NCI-H2171 (cell line): Measurements from ENCODE around the gene SNRPF.
A peak's percentile ranks its signal among the peaks of the same experiment; 100 is the strongest.

Experiments
- DNase-seq: peaks from one replicate; lab custom pipeline; 2025; lab: John Stamatoyannopoulos, UW

SNRPF gene

DNA sequence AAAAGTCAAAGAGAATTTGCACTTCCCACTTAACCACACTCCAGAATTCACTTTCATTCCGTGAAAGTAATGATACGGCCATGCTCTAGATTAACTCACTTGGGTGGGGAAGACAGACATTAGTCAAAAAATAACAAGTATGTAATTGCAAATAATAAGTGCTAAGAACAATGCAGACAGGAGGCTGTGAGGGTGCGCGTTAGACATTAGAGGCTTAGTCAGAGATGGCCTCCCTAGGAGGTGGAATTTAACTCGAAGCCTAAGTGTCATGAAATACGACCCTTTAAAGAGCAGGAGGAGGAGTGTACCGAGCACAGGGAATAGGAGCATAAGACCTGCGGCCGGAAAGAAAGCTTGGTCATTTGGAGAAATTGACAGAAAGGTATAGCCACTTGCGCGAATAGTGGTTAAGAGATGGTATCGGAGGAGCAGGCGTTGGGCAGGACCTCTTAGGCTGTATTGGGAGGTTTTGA is 628 bp downstream of the SNRPF start:
- DNase-seq, result peak; percentile 5

DNA sequence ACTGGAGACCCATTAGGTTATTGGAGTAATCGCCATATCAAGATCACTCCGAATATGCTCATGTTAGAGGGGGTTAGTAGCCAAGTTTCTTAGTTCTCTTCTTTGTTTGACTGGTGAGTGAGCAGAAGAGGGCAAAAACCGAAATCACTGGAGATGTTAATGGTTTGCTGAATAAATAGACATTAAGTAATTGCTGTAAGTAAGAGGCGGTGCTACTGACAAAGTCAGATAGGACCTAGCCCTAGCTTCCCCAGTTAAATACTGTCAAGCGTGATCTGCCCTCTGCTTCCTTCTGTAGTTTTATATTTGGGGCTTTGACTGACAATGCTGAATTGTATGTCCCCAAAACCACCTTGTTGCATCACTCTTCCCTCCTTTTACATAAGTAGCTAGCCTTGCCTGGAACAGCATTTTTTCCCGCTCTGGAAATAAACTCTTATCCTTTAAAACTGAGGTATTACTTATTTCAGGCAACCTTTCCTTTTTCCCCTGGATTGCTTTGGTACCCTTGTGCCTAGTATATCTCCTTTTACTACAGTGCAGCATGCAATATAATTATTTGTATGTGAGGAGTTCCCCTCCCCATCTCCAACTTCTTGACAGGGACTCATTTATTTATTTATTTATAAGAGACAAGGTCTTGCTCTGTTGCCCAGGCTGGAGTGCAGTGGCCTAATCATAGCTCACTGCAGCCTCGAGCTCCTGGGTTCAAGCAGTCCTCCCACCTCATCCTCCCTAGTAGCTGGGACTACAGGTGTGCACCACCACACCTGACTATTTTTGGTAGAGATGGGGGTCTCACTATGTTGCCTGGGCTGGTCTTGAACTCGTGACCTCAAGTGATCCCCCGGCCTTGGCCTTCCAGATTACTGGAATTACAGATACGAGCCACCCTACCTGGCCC is 1.4 kb downstream of the SNRPF start:
- DNase-seq, result no peak

DNA sequence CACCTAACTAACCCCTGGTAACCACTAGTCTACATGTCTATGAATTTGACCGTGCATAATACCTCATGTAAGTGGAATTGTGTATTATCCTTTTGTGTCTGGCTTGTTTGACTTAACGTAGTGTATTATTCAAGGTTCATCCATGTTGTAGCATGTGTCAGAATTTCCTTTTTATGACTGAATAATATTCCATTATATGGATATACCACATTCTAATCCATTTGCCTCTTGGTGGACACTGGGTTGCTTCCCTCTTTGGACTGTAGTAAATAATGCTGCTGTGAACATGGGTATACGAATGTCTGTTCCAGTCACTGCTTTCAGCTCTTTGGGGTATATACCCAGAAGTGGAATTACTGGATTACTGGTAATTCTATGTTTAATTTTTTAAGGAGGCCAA is 3.3 kb downstream of the SNRPF start:
- no peak for DNase-seq

DNA sequence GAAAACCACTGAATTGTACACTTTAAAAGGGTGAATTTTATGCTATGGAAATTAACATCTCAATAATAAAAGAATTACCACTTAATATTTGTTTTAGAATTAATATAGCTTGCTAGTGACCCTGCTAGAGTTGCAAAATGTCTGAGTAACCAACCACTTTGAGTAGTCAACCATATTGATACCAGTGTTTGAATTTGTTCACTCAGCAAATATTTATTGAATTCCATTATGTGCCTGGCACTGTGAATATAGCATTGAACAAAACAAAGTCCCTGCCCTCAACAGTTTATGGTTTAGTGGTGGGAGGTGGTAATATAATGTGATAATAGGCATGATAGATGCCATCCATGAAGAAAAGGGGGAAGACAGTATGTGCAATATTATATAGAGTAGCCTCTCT is 4.6 kb downstream of the SNRPF start:
- DNase-seq, result no peak

DNA sequence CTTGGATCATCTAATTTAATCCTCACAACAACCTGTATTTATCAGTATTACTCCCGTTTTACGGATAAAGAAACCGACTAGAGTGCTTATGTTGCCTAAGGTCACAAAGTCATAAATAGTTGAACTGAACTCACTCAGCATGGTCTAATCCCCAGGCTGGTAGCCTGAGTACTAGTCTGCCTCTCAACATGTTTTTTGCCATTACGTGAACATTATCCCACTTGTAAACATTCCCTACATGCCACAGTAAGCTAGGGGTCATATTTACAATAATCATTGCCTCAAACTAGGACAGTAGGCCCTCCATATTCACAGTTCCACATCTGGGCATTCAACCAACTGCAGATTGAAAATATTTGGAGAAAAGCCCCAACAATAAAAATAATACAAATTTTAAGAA is 12.1 kb downstream of the SNRPF start:
- DNase-seq, result no peak

DNA sequence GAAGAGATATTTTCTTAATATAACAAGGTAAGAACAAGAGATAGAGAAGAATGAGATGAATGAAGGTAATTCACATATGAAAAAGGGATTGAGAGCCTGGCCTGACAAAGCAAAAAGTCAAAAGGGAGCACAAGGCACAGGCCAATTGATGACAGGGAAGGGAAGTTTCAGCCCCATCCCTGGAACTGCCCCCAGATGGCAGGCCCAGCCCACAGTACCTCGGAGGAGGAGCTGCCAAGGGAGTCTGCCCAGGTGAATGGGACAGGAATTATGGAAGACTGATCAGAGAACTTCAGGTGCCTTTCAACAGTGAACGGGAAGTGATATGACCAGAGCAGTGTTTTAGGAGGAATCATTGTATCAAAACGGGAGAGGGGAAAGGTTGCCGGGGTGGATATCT is 15.7 kb downstream of the SNRPF start:
- no peak for DNase-seq

DNA sequence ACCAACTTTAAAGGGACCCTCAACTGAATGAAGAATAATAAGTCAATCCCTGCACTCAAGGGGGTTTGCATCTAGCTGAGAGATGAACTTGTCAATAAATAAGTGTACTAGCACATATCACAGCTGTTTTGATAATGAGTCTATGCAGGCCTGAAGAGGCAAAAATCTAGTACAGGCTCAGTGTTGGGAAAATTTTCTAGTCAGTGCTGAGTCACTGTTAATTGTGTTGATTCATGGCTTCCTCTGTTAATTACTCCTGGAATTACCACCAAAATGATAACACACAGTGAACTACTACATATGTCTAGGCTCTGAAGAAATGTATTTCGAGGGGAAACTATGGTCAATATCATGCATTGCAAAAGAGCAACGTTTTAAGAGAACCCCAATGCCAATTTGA is 18.9 kb downstream of the SNRPF start:
- DNase-seq, result no peak

DNA sequence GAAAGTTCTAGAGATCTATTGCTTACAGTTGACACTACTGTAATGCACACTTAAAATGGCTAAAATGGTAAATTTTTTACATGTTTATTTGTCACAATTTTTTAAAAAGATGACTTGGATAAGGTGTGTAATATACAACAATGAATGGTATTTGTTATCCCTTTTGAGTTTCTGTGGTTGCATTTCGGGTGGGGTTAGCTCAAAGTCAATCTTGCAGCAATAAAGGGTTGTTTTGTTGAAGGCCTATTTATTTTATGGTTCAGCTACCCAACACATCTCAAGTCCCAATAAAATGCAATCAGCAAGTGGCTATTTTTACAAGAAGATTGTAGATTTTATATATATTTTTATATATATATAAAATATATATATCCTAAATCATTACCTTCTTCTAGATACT is 22.1 kb downstream of the SNRPF start:
- no peak for DNase-seq

DNA sequence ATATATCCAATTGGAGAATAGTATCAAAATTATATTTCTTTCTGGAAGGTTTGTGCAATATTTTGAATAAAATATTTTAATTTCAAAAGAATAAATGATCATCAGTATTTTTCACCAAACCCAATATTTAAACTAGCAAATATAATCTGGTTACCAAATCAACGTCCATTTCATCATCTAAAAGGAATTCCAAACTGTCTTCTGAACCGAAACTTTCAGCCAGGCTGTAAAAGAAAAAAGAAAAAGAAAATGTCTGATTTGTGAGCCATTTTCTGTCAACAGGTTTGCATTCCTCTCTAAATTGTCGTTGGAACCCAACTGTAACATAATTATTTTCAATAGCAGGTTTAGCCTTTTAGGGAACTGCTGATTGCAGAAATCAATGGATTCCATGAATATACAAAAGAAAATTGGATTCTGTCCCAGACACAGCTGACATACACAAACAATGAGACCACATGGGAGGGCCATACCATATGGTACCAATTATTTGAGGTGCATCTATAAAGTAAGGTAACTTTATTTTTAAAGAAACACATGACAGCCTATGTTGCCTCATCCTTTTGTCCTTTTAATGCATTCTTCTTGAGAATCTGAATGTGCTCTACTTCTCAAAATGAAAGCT is 22.7 kb downstream of the SNRPF start:
- DNase-seq, result peak; percentile 7

DNA sequence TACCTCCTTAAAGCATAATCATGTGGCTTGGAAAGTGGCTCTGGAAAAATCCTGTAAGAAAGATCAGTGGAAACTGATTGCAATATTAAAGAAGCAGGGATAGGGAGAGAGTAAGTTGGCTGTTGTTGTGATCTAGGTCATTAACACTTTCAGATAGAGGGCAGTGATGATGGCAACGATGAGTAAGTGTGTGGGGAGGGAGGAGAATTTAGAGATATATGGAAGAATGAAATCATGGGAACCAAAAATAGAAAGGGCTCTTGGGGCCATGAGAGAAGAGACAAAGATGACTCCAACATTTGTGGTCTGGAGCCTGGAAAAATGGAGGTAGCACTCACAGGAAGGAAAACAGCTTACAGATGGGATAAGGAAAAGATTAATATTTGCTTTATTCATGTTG is 23.3 kb downstream of the SNRPF start:
- DNase-seq, result no peak

DNA sequence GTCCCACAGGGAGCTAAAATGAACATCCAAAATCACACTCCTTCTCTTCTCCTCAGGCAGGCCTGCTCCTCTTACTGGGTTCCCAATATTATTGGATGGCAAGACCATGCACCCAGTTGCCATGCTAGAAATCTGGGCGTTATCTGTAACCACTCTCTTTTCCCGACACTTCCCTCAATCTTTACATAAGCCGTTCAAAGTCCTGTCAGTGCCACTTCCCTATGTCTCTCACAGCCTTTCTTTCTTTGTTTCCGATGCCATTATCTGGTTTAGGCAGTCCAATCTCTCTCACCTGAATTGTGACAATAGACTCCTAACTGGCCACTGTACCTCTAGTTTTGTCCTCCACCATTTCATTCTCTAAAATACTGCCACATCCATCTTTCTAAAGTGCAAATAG is 24.1 kb downstream of the SNRPF start:
- no peak for DNase-seq

DNA sequence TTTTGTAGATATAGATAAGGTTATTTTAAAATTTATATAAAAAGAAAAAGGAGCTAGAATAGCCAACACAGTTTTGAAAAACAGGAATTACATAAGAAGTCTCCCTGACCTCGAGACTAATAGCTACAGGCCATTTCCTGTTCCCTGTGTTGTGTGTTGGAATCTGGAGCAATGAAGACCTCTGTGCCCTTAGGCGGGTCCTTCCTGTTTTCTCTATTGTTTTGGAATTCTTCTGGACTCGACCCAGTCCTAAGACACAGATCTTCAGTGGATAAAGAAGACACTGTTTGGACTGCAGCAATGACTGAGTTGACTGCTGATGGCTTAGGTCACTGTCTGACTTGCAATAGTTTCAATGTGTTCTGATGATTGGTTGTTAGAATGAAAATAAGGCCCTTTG is 26.2 kb downstream of the SNRPF start:
- DNase-seq, result no peak

DNA sequence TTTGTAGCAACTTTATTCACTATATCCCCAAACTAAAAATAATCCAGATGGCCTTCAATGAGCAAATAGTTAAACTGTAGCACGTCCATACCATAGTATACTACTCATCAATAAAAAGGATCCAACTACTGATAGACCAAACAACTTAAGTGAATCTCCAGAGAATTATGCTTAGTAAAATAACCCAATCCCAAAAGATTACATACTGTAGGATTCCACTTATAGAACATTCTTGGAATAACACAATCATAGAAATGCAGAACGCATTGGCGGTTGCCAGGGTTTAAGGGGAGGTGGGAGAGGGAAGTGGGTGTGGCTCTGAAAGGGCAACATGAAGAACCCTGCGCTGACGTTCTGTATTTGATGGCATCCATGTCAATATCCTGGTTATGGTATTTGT is 28.6 kb downstream of the SNRPF start:
- no peak for DNase-seq

DNA sequence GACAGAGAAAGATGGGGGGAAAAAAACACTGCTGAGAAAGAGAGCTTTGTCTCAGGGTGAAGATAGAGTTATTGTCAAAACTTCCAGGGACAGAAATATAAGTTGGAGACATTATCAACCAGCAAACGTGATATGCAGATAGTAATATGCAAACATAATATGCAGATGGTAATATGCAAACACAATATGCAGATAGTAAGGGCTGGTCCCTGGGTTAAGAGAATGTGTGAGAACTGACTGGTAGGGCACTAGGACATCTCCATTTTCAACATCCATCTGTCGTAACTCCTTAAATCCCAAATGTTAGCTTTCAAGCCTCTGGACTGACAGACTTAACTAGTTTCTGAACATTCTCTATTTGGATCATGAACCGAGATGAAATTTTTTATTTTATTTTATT is 32.2 kb downstream of the SNRPF start:
- DNase-seq, result no peak

DNA sequence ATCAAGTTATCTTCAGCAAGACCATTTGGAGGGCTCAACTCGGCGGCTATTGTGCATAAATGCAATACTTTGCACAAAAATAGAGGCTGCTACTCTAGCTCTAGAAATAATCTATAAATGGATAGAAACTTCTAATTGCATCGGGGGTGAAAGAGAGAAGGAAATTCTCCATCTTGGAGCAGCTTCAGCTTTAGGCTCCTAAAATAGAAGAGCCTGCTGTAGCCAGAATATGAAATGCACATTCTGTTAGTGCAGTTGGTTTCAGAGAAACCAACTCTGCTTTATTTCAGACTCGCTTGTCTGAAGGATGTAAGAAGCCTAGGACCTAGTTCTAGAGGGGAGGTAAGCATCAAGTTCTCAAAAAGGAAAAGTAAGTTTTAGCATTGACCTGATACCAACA is 38.1 kb downstream of the SNRPF start:
- DNase-seq, result no peak

DNA sequence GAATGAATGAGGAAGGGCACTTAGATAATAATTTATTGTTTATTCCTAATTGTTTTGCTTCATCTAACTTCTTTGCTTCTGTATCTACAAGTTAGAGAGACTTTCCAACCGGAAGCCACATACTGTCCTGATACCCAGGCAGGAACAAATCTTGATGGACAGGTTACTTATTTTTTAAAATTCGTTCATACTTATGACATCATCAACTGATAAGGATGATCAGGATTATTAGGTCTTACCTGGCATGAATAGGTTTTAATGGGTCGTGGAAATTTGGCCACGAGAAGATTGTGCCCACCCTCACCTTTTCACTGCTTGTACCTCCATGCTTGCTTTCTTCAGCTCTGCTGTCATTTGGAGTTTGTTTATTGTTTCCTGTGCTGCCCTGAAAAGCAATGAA is 39.3 kb downstream of the SNRPF start:
- DNase-seq, result no peak

DNA sequence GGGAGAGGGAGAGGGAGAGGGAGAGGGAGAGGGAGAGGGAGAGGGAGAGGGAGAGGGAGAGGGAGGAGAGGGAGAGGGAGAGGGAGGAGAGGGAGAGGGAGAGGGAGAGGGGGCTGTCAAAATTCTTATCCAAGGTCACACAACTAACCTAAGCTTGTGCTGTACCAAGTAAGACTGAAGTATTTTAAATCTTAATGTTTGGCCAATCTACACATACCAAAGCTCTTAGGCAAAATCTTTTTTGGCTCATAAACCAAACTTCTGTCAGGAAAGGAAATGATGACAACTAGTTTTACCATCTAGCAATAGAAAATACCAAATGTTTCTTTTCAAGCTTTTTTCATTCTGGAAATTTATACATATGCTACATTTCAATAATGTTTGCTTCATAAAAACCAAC is 49.8 kb downstream of the SNRPF start:
- DNase-seq, result no peak

DNA sequence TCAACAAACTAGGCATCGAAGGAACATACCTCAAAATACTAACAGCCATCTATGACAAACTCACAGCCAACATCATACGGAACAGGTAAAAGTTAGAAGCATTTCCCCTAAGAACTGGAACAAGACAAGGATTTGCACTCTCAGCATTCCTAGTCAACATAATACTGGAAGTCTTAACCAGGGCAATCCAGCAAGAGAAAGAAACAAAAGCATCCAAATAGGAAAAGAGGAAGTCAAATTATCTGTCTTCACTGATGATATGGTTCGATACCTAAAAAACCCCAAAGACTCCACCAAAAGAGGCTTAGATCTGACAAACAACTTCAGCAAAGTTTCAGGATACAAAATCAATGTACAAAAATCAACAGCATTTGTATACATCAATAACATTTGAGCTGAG is 51.1 kb downstream of the SNRPF start:
- no peak for DNase-seq
